ENCODE data around the gene XPNPEP1. TPM values are rescaled to one million over a fixed set of nuclear protein-coding genes. Genes with fewer than 3 reads are reported as not detected.
A peak's percentile ranks its signal among the peaks of the same experiment; 100 is the strongest.

The XPNPEP1 gene
- total RNA-seq, 2 experiments from 2014 or later, result 83.2 to 87.3 TPM

DNA sequence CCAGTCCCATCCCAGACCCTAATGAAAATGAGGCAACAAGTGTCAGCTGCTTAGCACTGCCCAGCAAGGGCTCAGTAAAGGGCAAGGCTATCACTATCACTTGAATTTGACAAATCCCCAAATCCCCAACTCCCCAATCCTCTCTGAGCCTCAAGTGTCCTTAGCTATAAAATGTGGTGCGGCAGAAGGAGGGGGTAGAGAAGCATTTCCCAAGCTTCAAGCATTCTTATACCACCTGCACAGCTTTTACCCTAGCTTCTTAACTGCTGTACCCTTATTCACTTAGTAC lies 41.6 kb downstream of the XPNPEP1 start:
- H3K9me3 Mint-ChIP-seq, result no peaks in the 10 kb centered on the region
- ChIA-PET POLR2A (no interaction called here), CTCF (interaction anchor here (0.6 to 1.2 kb wide), 3 partner anchors 27 to 601 kb away, joined by 3 to 4 read pairs (median 3); no protein-coding TSS in a partner anchor)

DNA sequence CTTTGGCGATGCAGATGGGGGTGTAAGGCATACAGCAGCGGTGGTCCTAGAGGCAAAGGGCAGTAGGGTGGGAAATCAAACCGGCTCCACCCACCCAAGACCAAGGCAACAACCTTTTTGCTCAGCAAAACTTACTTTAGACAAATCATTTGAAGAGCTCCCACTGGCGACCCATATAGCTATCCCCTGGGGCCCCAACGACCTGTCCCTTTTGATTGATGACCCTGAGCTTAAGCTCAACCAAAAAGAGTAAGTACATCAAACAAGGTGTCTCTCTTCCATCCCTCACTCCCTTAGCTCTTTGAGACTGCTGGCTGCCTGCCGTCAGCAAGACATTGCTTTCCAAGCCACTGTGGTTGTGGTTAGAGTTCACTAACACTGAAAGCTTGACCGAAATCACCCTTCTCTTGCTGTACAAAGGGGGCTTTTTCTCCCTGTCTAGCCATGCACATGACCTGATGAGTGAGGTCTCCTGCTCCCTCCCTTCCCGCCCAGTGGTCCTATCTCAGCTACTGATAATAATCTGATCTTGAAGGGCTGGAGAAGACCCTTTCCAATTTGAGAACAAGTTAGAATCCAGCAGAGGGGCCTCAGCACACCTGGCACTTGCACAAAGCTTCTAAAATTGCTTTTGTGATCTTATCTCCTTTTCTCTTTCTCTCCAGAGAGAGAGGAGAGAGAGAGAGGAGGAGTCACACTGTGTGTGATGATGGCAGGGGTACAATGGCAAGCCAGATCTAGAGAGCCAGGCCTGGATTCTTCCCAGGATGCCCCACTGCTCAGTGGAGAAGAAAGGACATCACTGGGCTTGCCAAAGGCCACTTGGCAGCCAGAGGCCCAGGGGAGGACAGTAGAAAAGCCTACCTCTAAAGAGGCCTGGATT lies 42.2 kb downstream of the XPNPEP1 start:
- H3K4me3 Mint-ChIP-seq, result no peak overlapping the region
- CTCF ChIA-PET, result interaction anchor here (1.2 to 1.5 kb wide), 2 partner anchors 28 to 48 kb away, joined by 3 to 4 read pairs; no protein-coding TSS in a partner anchor
- POLR2A ChIA-PET, result no interaction called here
- H3K4me1 Mint-ChIP-seq, result peaks cover 9% of the 10 kb centered on the region
- H3K36me3 Mint-ChIP-seq (ENCODE audit: low read depth), result peaks cover 52% of the 10 kb centered on the region
- no peak for DNase-seq
- H3K27ac Mint-ChIP-seq, result no peak overlapping the region
- H3K9me3 Mint-ChIP-seq, result no peaks in the 10 kb centered on the region
- H3K27me3 Mint-ChIP-seq, result no peaks in the 10 kb centered on the region

More for the DNA sequence above, 41.6 kb downstream of the XPNPEP1 start:
- no peak overlapping the region for H3K27ac Mint-ChIP-seq
- no peak for DNase-seq
- H3K36me3 Mint-ChIP-seq (ENCODE audit: low read depth), result peaks cover 55% of the 10 kb centered on the region
- H3K27me3 Mint-ChIP-seq, result no peaks in the 10 kb centered on the region
- H3K4me1 Mint-ChIP-seq, result peaks cover 15% of the 10 kb centered on the region
- no peak overlapping the region for H3K4me3 Mint-ChIP-seq

DNA sequence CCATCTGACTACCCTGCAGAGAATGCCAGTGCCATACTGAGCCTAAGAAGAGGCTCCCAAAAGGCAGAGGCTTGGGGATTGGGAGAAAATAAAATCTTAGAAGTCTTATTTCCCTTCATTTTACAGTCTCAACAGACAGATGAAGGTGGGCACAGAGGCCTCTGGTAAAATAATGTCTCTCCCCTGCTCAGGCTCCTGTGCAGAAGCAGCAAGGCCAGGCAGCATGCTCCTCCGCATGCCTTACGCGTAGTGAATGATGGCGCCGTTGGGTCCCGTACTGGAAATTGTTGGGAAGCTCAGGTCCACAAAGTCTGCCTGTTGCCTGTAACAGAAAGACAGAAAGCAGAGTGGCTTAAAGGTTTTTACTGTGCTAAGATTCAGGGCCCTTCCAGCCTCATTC lies 45.8 kb downstream of the XPNPEP1 start:
- no peaks in the 10 kb centered on the region for H3K4me1 Mint-ChIP-seq
- no peaks in the 10 kb centered on the region for H3K9me3 Mint-ChIP-seq
- ChIA-PET CTCF (interaction anchor here (0.6 to 1.1 kb wide), 3 partner anchors 10 to 416 kb away, joined by 3 to 5 read pairs (median 3); no protein-coding TSS in a partner anchor), POLR2A (no interaction called here)
- no peak overlapping the region for H3K27ac Mint-ChIP-seq
- no peak overlapping the region for H3K4me3 Mint-ChIP-seq
- DNase-seq, result no peak
- H3K27me3 Mint-ChIP-seq, result no peaks in the 10 kb centered on the region
- H3K36me3 Mint-ChIP-seq (ENCODE audit: low read depth), result peaks cover 48% of the 10 kb centered on the region

DNA sequence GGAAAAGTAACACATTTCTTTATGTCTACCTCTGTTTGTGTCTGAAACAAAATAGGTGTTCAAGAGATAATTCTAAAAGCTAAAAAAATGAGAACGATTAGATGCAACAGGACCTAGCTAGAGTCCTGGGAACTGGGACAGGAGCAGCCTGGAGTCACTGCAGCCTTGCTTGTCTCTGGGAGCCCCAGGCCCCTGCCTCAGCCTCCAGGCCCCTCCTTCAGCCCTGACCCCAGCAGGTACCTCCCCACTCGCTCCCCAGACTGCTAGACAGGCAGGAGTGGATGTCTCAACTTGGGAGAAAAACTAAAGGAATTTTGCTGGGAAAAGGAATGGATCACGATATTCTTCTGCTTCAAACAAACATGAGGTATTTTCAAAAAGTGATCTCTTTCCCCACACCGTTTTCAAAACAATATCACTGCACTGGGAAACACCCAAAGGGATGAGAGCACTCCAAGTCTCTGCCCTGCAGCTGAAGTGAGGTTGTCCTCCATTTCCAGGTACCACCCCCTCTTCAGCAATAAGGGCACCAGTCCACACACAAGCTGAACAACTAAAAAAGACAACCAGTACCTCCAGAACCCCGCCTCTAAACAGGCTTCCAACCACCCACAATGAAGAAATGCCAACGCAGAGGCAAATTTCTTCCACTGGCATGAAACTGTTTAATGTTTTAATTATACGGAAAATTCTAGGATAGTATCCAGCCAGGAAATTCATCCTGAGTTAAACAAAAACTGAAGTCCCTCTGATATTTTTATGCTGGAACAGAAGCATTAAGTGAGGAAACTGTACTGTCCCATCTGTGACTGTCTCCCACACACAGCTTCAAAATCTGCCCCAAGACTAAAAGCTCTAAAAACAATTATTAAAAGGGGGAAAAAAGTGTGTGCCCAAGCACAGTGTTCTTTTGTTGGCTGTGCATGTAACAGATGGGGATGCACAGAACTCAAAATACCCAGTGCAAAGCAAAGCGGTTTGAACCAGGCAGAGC lies 47.2 kb downstream of the XPNPEP1 start:
- Mint-ChIP-seq H3K27me3 (no peaks in the 10 kb centered on the region), H3K27ac (no peak overlapping the region), H3K9me3 (no peaks in the 10 kb centered on the region), H3K4me1 (no peaks in the 10 kb centered on the region), H3K4me3 (no peak overlapping the region), H3K36me3 (ENCODE audit: low read depth) (peaks cover 52% of the 10 kb centered on the region)
- CTCF ChIA-PET, result interaction anchor here (0.8 to 1.2 kb wide), 3 partner anchors 8 to 11 kb away, joined by 3 to 5 read pairs (median 3); no protein-coding TSS in a partner anchor
- POLR2A ChIA-PET, result no interaction called here
- no peak for DNase-seq

DNA sequence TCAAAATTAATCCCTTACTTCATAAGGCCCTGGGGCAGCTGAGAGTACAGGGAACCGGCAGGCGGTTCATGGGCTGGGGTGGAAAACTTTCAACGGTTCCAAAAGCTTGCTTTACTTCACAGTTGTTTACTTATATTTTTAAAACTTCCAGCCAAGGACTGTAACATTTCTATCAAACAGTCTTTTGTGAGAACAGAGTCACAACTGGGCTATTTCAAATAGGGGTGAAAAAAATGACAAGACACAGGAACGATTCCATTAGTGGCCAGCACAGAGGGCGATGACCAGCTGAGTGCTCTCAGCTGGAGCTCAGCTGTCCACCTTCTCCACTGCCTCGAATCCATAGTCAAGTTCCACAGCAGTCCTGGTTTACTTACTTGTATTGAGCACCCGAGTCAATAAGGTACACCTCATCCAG lies 48.2 kb downstream of the XPNPEP1 start:
- Mint-ChIP-seq H3K27me3 (no peaks in the 10 kb centered on the region), H3K4me1 (no peaks in the 10 kb centered on the region), H3K9me3 (no peaks in the 10 kb centered on the region), H3K27ac (no peak overlapping the region), H3K4me3 (no peak overlapping the region), H3K36me3 (ENCODE audit: low read depth) (peaks cover 53% of the 10 kb centered on the region)
- no peak for DNase-seq
- CTCF ChIA-PET, result interaction anchor here (1.2 kb wide), 1 partner anchor 9 kb away, joined by 5 read pairs; no protein-coding TSS in a partner anchor
- POLR2A ChIA-PET, result no interaction called here

DNA sequence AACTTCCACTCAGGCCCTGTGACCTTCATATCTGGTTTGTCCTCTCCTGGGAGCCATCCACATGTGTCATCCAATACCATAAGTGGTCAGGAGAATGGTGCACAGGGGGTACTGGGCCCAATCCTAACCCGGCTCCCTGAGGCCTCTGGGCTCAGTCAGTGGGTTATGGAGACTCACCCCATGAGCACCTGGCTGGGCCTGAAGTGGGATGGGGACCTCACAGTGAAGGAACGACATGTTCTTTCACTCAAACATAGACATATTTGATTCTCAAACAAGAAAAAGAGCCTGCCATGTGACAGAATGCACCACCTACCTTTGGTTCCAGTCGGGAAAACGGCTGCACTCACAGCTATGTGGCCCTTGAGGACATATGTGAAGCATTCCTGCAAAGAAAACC lies 51.8 kb downstream of the XPNPEP1 start:
- no peaks in the 10 kb centered on the region for H3K4me1 Mint-ChIP-seq
- H3K36me3 Mint-ChIP-seq (ENCODE audit: low read depth), result peaks cover 72% of the 10 kb centered on the region
- H3K4me3 Mint-ChIP-seq, result no peak overlapping the region
- no peaks in the 10 kb centered on the region for H3K9me3 Mint-ChIP-seq
- no peak for DNase-seq
- ChIA-PET CTCF (no interaction called here), POLR2A (no interaction called here)
- H3K27me3 Mint-ChIP-seq, result no peaks in the 10 kb centered on the region
- H3K27ac Mint-ChIP-seq, result peak overlapping the region; percentile 13

DNA sequence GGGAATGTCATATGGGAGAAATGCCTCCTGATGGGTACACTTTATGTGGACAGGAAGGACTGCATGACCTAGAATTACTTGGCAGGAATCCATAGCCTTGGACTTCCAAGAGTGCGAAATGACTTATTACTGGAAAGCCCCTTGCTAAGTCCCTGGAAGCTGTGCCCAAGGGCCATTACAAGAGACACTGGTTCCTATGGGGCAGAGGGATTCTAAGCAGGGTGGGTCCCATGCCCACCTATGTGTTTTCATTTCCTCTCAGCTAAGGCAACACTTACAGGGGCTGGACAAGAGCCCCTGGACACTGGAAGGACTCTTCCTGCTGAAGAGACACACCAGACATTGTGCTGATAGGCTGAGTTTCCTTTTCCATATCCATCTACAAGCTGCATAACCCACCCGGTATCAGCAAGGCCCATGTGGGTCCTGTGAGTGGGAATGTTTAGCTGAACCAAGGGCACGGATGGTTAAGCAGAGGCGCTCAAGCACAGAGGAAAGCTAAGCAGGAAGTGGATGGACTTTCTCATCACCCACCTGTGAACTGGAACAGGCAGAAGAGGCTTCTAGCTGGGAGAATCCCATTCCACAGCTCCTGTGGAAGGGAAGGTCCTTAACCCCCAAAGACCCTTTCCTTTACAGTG lies 56.2 kb downstream of the XPNPEP1 start:
- Mint-ChIP-seq H3K9me3 (peaks cover 4% of the 10 kb centered on the region), H3K27ac (no peak overlapping the region), H3K4me1 (no peaks in the 10 kb centered on the region), H3K4me3 (no peak overlapping the region), H3K36me3 (ENCODE audit: low read depth) (peaks cover 87% of the 10 kb centered on the region), H3K27me3 (no peaks in the 10 kb centered on the region)
- DNase-seq, result no peak
- ChIA-PET CTCF (interaction anchor here (0.5 to 1.7 kb wide), 2 partner anchors 9 to 216 kb away, joined by 3 read pairs; no protein-coding TSS in a partner anchor), POLR2A (no interaction called here)

DNA sequence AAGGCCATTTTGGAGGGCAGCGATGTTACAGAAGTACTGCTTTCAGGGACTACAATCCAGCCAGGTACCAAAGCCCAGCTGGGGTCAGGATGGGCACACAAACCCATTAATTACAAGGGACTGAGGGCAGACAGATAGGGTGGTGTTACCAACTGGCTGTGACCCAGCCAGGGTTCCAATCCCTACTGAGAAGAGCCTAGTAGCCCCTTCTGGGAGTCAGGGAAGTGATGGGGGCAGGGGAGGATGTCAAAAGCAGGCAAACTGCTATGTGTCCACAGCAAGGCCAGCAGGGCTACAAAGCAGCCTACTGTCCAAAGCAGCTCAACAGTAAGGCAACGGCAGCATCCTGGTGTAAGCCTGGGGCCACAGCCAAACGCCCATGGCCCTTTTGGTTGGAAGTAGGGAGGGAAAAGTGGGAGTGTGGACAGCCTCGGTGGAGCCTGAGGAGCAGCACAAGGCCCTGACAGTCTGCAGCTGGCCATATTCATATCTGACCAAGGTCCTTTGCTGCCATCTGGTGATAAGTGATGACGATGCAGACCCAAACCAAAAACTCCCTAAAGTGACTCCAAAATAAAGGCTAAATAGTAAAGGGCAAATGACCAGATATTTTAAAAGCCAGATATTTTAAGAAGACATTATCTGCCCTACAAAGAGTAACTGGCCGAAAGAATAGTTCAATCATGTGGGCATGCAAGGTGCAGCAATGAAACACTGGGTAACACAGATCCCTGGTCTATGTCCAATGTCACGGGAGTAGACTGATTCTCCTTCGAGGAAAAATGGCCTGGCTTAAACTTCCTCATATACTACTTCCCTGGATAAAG lies 56.9 kb downstream of the XPNPEP1 start:
- Mint-ChIP-seq H3K9me3 (peaks cover 4% of the 10 kb centered on the region), H3K36me3 (ENCODE audit: low read depth) (peaks cover 79% of the 10 kb centered on the region), H3K27ac (no peak overlapping the region), H3K4me1 (no peaks in the 10 kb centered on the region), H3K4me3 (no peak overlapping the region), H3K27me3 (no peaks in the 10 kb centered on the region)
- ChIA-PET POLR2A (no interaction called here), CTCF (interaction anchor here (0.5 to 1.7 kb wide), 4 partner anchors 9 to 313 kb away, joined by 3 to 4 read pairs (median 3); no protein-coding TSS in a partner anchor)
- DNase-seq, result no peak

DNA sequence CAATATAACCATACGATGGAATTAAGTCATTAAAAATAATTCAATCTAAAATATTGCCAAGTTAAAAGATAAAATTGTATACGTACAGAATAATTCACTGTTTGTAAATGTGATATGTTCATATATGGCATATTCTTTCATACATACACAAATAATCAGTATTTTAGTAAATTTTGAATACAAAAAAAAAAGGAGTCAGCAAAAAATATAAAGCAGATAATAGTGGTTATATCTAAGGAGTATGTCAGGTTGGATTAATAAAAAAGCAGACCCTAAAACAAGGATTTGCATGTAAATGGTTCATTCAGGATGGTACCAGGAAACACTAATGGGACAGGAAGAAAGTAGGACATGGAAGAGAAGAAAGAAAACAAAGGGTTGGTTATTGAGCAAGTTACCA lies 59.5 kb downstream of the XPNPEP1 start:
- Mint-ChIP-seq H3K27ac (no peak overlapping the region), H3K27me3 (no peaks in the 10 kb centered on the region), H3K36me3 (ENCODE audit: low read depth) (peaks cover 64% of the 10 kb centered on the region), H3K4me1 (peaks cover 5% of the 10 kb centered on the region), H3K9me3 (peaks cover 4% of the 10 kb centered on the region), H3K4me3 (no peak overlapping the region)
- no peak for DNase-seq
- CTCF ChIA-PET, result no interaction called here
- POLR2A ChIA-PET, result no interaction called here

DNA sequence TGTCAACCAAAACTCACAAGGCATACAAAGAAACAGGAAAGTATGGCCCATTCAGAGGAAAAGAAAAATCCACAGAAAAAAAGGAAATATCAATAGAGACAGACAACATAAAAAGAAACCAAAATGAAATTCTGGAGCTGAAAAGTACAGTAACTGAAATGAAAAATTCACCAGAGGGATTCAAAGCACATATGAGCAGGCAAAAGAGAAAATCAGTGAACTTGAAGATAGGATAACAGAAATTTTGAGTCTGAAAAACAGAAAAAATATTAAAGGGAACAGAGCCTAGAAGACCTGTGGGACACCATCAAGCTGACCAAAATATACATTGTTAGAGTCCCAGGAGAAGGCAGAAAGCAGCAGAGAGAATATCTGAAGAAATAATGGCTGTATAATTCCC lies 60.6 kb downstream of the XPNPEP1 start:
- POLR2A ChIA-PET, result no interaction called here
- Mint-ChIP-seq H3K9me3 (peaks cover 4% of the 10 kb centered on the region), H3K36me3 (ENCODE audit: low read depth) (peaks cover 53% of the 10 kb centered on the region), H3K27ac (no peak overlapping the region), H3K4me1 (peaks cover 5% of the 10 kb centered on the region), H3K27me3 (no peaks in the 10 kb centered on the region), H3K4me3 (no peak overlapping the region)
- no peak for DNase-seq
- CTCF ChIA-PET, result interaction anchor here (0.7 kb wide), 1 partner anchor 56 kb away, joined by 3 read pairs; no protein-coding TSS in a partner anchor

DNA sequence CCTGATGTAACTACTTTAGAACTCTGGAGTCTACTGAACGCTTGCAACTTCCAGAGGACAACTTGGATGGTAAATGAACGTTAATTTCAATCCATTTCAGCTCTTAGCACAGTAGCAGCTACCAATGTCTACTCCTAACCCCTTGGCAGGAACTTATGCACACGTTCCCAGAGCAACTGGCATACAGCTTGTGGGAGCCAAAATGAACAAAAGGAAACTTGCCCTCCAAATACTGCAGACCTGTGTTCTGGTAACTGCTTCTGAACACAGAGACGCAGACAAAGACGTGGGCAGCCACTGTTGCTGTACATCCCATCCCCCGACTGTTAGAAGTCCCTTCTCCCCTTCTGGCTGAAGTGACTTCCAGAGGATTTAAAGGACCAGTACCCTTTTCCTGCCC lies 61.3 kb downstream of the XPNPEP1 start:
- Mint-ChIP-seq H3K27me3 (no peaks in the 10 kb centered on the region), H3K4me1 (peaks cover 5% of the 10 kb centered on the region), H3K9me3 (peaks cover 4% of the 10 kb centered on the region), H3K36me3 (ENCODE audit: low read depth) (peaks cover 47% of the 10 kb centered on the region), H3K27ac (no peak overlapping the region), H3K4me3 (no peak overlapping the region)
- POLR2A ChIA-PET, result no interaction called here
- no peak for DNase-seq
- CTCF ChIA-PET, result no interaction called here

DNA sequence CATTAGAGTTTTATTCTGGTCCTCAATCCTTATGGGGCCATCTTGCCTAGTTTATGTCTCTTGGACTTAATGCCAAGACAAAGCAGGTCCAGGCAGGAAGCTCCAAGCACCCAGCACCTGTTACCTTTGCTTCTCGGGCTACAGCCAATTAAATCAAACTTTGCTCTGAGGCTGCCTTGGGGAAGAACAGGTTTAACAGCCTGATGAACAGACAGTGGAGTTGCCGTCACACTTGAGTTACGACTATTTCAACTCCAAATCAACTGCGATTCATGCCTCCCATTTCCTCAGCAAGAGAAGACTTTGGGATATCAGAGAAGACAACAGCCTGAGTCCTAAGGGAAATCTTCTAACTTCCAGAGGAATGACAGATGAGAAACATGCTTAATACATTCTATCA lies 62.2 kb downstream of the XPNPEP1 start:
- no peaks in the 10 kb centered on the region for H3K27me3 Mint-ChIP-seq
- ChIA-PET POLR2A (no interaction called here), CTCF (no interaction called here)

More for the DNA sequence above, 62.2 kb downstream of the XPNPEP1 start:
- Mint-ChIP-seq H3K4me1 (peaks cover 5% of the 10 kb centered on the region), H3K36me3 (ENCODE audit: low read depth) (peaks cover 40% of the 10 kb centered on the region), H3K9me3 (peaks cover 4% of the 10 kb centered on the region), H3K4me3 (no peak overlapping the region), H3K27ac (no peak overlapping the region)
- no peak for DNase-seq
